ENCODE measurements around the gene TRPM4.

- TF ChIP-seq CTCF (IDR thresholded peaks at IDR 0.05) (no peak), POLR2A (IDR thresholded peaks at IDR 0.05) (no peak), POLR2AphosphoS5 (IDR thresholded peaks at IDR 0.05) (no peak), EP300 (IDR thresholded peaks at IDR 0.05) (no peak)
Observed at GRCh38 chr19:49182848-49183375, 25.3 kb downstream of the TRPM4 start.

Data from gastroesophageal sphincter (tissue), 3 donors.